Endothelial cell of umbilical vein (primary cell): Measurements from ENCODE around the gene HOXD8. TPM values are rescaled to one million over a fixed set of nuclear protein-coding genes. Genes with fewer than 3 reads are reported as not detected.
A peak's percentile ranks its signal among the peaks of the same experiment; 100 is the strongest.

Experiments used
- BruUV-seq: library from RNA; stranded (reverse); fragments of 400-500 nt; replicated peaks from 2 replicates; lab custom pipeline; 2021; lab: Mats Ljungman, UMichigan
- CTCF ChIA-PET: fragments of 300-600, 350-600 bp; sonication (Branson Sonifier 250); formaldehyde crosslinking; loops from one replicate; lab custom pipeline; 2021; ENCODE audit warnings: antibody characterized with exemption, inconsistent platforms; lab: Charles Lee
- POLR2A ChIA-PET: fragments of 300-600, 350-600 bp; sonication (Branson Sonifier 250); formaldehyde crosslinking; loops from one replicate; lab custom pipeline; 2021; ENCODE audit warnings: antibody characterized with exemption, inconsistent platforms; lab: Charles Lee
- DNase-seq: peaks from one replicate; pipeline ENCODE4 v3.0.0-alpha.2; 2011; ENCODE audit warnings: low read depth, low spot score
- FAIRE-seq: peaks from 2 replicates; lab custom pipeline; 2011; peaks lifted over from hg19 to GRCh38; lab: Jason Lieb, UNC
- H2AFZ ChIP-seq: 2 replicates; pipeline ENCODE4 v1.6.0; 2012; ENCODE audit warnings: low read depth, low read length, control low read depth, inconsistent platforms
- H3K27ac ChIP-seq: 2 replicates; pipeline ENCODE4 v1.5.1; 2011; ENCODE audit warnings: low read depth, mild to moderate bottlenecking, control low read depth, low read length, moderate library complexity; ENCODE audit not compliant: insufficient read depth
- H3K27me3 ChIP-seq, 2 experiments: 2 replicates each; pipeline versions ENCODE4 v1.6.0 to v1.6.1; 2011; ENCODE audit warnings: low read length in 2 of 2, mixed read lengths in 1 of 2; ENCODE audit not compliant: control insufficient read depth in 2 of 2, insufficient read depth in 2 of 2
- H3K36me3 ChIP-seq, 2 experiments: 2 replicates in 1 of 2; 3 replicates in 1 of 2; pipeline ENCODE4 v1.5.1; 2011; ENCODE audit warnings: low read length in 2 of 2, mild to moderate bottlenecking in 1 of 2, moderate library complexity in 1 of 2; ENCODE audit not compliant: control insufficient read depth in 2 of 2, insufficient read depth in 2 of 2; ENCODE audit errors: extremely low read depth in 1 of 2
- H3K4me1 ChIP-seq: 3 replicates; pipeline ENCODE4 v1.5.1; 2011; ENCODE audit warnings: mild to moderate bottlenecking, low read length; ENCODE audit not compliant: control insufficient read depth, insufficient read depth; ENCODE audit errors: extremely low read depth
- H3K4me2 ChIP-seq: 2 replicates; pipeline ENCODE4 v1.6.1; 2011; ENCODE audit warnings: low read length, control low read depth, mixed read lengths; ENCODE audit not compliant: insufficient read depth
- H3K4me3 ChIP-seq, 3 experiments: fragments of 200-600 bp in 1 of 3; sonication (generic), shearing (Covaris generic) in 1 of 3; replicated peaks in 1 of 3; 2 replicates each; pipeline ENCODE4 v1.5.1; 2011 to 2016; ENCODE audit warnings: control low read depth in 3 of 3, low read length in 3 of 3, mild to moderate bottlenecking in 2 of 3, inconsistent platforms in 1 of 3, low read depth in 1 of 3, moderate library complexity in 1 of 3; ENCODE audit not compliant: insufficient read depth in 1 of 3
- H3K79me2 ChIP-seq: 2 replicates; pipeline ENCODE4 v1.6.0; 2012; ENCODE audit warnings: low read length, inconsistent platforms; ENCODE audit not compliant: control insufficient read depth, insufficient read depth
- H3K9ac ChIP-seq: replicated peaks from 2 replicates; pipeline ENCODE3; 2011; ENCODE audit warnings: low read length, control low read depth; ENCODE audit not compliant: insufficient read depth; ENCODE audit errors: extremely low read depth
- H3K9me1 ChIP-seq: replicated peaks from 3 replicates; pipeline ENCODE4 v1.6.0; 2011; ENCODE audit warnings: mild to moderate bottlenecking, low read length; ENCODE audit not compliant: control insufficient read depth, insufficient read depth; ENCODE audit errors: extremely low read depth
- H3K9me3 ChIP-seq: replicated peaks from 2 replicates; pipeline ENCODE4 v1.5.1; 2012; ENCODE audit warnings: low read length, inconsistent platforms; ENCODE audit not compliant: control insufficient read depth, insufficient read depth
- H4K20me1 ChIP-seq: replicated peaks from 2 replicates; pipeline ENCODE3; 2011; ENCODE audit warnings: mild to moderate bottlenecking, low read length; ENCODE audit not compliant: control insufficient read depth, insufficient read depth; ENCODE audit errors: extremely low read depth
- CTCF ChIP-seq, 2 donors: IDR thresholded peaks; 1 replicate in 1 of 2; 2 replicates in 1 of 2; pipeline ENCODE4 v1.5.1; 2011; ENCODE audit warnings: low read length in 2 of 2, mild to moderate bottlenecking in 2 of 2, moderate library complexity in 2 of 2, control low read depth in 1 of 2, inconsistent platforms in 1 of 2, low read depth in 1 of 2; ENCODE audit not compliant: insufficient read depth in 1 of 2; ENCODE audit errors: extremely low read depth in 1 of 2
- EZH2 ChIP-seq: IDR thresholded peaks from 2 replicates; pipeline ENCODE4 v1.6.1; 2012; ENCODE audit warnings: borderline replicate concordance, low read depth, mild to moderate bottlenecking, moderate library complexity, low read length, inconsistent platforms; ENCODE audit not compliant: severe bottlenecking
- MAX ChIP-seq: IDR thresholded peaks from 2 replicates; pipeline ENCODE4 v1.6.1; 2011; ENCODE audit not compliant: insufficient read depth, insufficient read length
- MYC ChIP-seq: IDR thresholded peaks from one replicate; pipeline ENCODE4 v1.6.1; 2011; ENCODE audit warnings: mild to moderate bottlenecking, low read depth, low read length
- dilution Hi-C: fragments of 300-500 bp; cut with MboI; formaldehyde crosslinking; loops from one replicate; pipeline ENCODE4 v1.15.0; 2019; ENCODE audit warnings: low sequenced_read_pairs; ENCODE audit not compliant: extremely low pct_ligation_motif_present
- intact Hi-C: fragments of 100-400 bp; cut with micrococcal nuclease; formaldehyde crosslinking; loops from one replicate; pipeline ENCODE4 v1.10.0; 2022
- polyA plus RNA-seq, 4 experiments: library from polyadenylated mRNA; depleted of rRNA in 3 of 4; stranded (reverse) in 3 of 4; unstranded in 1 of 4; fragments of >200 nt; gene quantifications; 2 replicates each; pipeline versions ENCODE4 v1.2.1 to v1.2.3, GENCODE V29; 2011 to 2012; ENCODE audit warnings: missing spikeins in 1 of 4
- total RNA-seq: library from RNA; stranded (reverse); gene quantifications from 2 replicates; pipeline ENCODE4 v1.2.3, GENCODE V29; 2021

Gene HOXD8
- total and polyA plus RNA-seq, 2 donors (not counting 3 experiments of a cell fraction or from before 2014, with no cell fraction given) = 6.4 to 15.6 TPM

GRCh38 chr2:176111846-176112374 is 17.6 kb upstream of the HOXD8 start:
- BruUV-seq = no TSS peak
- intact Hi-C loops = no loop called here

More at GRCh38 chr2:176111846-176112374, 17.6 kb upstream of the HOXD8 start:
- Histone ChIP-seq H4K20me1 (no peaks in the 10 kb centered on the region), H3K4me1 (peaks cover 3% of the 10 kb centered on the region), H3K4me3 (no peak overlapping the region), H3K79me2 (no peaks in the 10 kb centered on the region), H3K27ac (no peak overlapping the region), H3K9ac (no peak overlapping the region), H3K27me3 (peaks cover 79 to 97% of the 10 kb centered on the region in 2 experiments), H3K9me1 (no peaks in the 10 kb centered on the region), H2AFZ (no peak overlapping the region), H3K9me3 (no peaks in the 10 kb centered on the region), H3K4me2 (no peak overlapping the region), H3K36me3 (no peaks in the 10 kb centered on the region)
- ChIA-PET CTCF (interaction anchor here (0.6 to 4.3 kb wide), 23 partner anchors 9 to 1037 kb away, joined by 3 to 24 read pairs (median 5); partner anchors contain the start of gene HOXD9), POLR2A (no interaction called here)
- no peak for FAIRE-seq
- dilution Hi-C loops = no loop called here
- DNase-seq = no peak
- no peak for TF ChIP-seq CTCF (IDR thresholded peaks at IDR 0.05; ENCODE audit: extremely low read depth in 1 of 2, insufficient read depth in 1 of 2, low read depth in 1 of 2, low read length in 2 of 2)
- peak; percentile 97 for TF ChIP-seq EZH2
- no peak for TF ChIP-seq MAX
- no peak for TF ChIP-seq MYC
